Calu3 (cell line): ENCODE data around the gene RIMBP2. TPM values are rescaled to one million over a fixed set of nuclear protein-coding genes. Genes with fewer than 3 reads are reported as not detected.

ENCODE experiments used
- BruUV-seq: library from RNA; stranded (reverse); fragments of 400-500 nt; replicated peaks from 2 replicates; lab custom pipeline; 2021; lab: Mats Ljungman, UMichigan
- CTCF ChIA-PET: fragments of 300-600 bp; sonication (Branson Sonifier 250); formaldehyde crosslinking; loops from one replicate; lab custom pipeline; 2022; ENCODE audit warnings: antibody characterized with exemption; lab: Charles Lee
- DNase-seq: peaks from one replicate; pipeline ENCODE4 v3.0.0; 2022
- H3K27ac Mint-ChIP-seq: one replicate; pipeline ENCODE4 v1.8.0; 2022; ENCODE audit warnings: mixed read lengths; ENCODE audit not compliant: unreplicated experiment
- H3K27me3 Mint-ChIP-seq: one replicate; pipeline ENCODE4 v1.8.0; 2022; ENCODE audit warnings: mixed read lengths; ENCODE audit not compliant: unreplicated experiment
- H3K36me3 Mint-ChIP-seq: one replicate; pipeline ENCODE4 v1.8.0; 2022; ENCODE audit warnings: mild to moderate bottlenecking, moderate library complexity, mixed read lengths; ENCODE audit not compliant: insufficient read depth, unreplicated experiment
- H3K4me1 Mint-ChIP-seq: one replicate; pipeline ENCODE4 v1.8.0; 2022; ENCODE audit warnings: mild to moderate bottlenecking, low read depth, mixed read lengths; ENCODE audit not compliant: unreplicated experiment
- H3K4me3 Mint-ChIP-seq: one replicate; pipeline ENCODE4 v1.8.0; 2022; ENCODE audit warnings: mild to moderate bottlenecking, low read depth, moderate library complexity, mixed read lengths; ENCODE audit not compliant: unreplicated experiment
- H3K9me3 Mint-ChIP-seq: one replicate; pipeline ENCODE4 v1.8.0; 2022; ENCODE audit warnings: low read depth, mixed read lengths; ENCODE audit not compliant: unreplicated experiment
- intact Hi-C: fragments of 100-400 bp; cut with micrococcal nuclease; formaldehyde crosslinking; loops from one replicate; pipeline ENCODE4 v1.10.0; 2022; ENCODE audit not compliant: unreplicated experiment
- total RNA-seq: library from RNA; stranded (reverse); gene quantifications from 2 replicates; pipeline ENCODE4 v1.2.3, GENCODE V29; 2022
- TF ChIP-seq, protein P1 (sequence below): fragments of 200-600 bp; IDR thresholded peaks from one replicate; pipeline ENCODE4 v1.8.0; 2022; ENCODE audit warnings: antibody characterized with exemption; ENCODE audit not compliant: unreplicated experiment

The RIMBP2 gene
- total RNA-seq, 1 experiment from 2014 or later, result 6.1 TPM

- no peak overlapping the region for H3K4me3 Mint-ChIP-seq
- peaks cover 9% of the 10 kb centered on the region for H3K9me3 Mint-ChIP-seq
- no peaks in the 10 kb centered on the region for H3K4me1 Mint-ChIP-seq
- intact Hi-C loops, result no loop called here
- CTCF ChIA-PET, result no interaction called here
- no peak overlapping the region for H3K27ac Mint-ChIP-seq
- no TSS peak for BruUV-seq
- no peak for DNase-seq
- TF ChIP-seq, protein P1, sequence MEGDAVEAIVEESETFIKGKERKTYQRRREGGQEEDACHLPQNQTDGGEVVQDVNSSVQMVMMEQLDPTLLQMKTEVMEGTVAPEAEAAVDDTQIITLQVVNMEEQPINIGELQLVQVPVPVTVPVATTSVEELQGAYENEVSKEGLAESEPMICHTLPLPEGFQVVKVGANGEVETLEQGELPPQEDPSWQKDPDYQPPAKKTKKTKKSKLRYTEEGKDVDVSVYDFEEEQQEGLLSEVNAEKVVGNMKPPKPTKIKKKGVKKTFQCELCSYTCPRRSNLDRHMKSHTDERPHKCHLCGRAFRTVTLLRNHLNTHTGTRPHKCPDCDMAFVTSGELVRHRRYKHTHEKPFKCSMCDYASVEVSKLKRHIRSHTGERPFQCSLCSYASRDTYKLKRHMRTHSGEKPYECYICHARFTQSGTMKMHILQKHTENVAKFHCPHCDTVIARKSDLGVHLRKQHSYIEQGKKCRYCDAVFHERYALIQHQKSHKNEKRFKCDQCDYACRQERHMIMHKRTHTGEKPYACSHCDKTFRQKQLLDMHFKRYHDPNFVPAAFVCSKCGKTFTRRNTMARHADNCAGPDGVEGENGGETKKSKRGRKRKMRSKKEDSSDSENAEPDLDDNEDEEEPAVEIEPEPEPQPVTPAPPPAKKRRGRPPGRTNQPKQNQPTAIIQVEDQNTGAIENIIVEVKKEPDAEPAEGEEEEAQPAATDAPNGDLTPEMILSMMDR, result no peak
- no peaks in the 10 kb centered on the region for H3K36me3 Mint-ChIP-seq
- no peaks in the 10 kb centered on the region for H3K27me3 Mint-ChIP-seq
Measured at GRCh38 chr12:130614530-130614905, 101.6 kb downstream of the RIMBP2 start.

- no peak for DNase-seq
- H3K27ac Mint-ChIP-seq, result no peak overlapping the region
- CTCF ChIA-PET, result interaction anchor here (0.7 kb wide), 1 partner anchor 1452 kb away, joined by 4 read pairs; no protein-coding TSS in a partner anchor
- H3K4me1 Mint-ChIP-seq, result no peaks in the 10 kb centered on the region
- no peaks in the 10 kb centered on the region for H3K27me3 Mint-ChIP-seq
- no peaks in the 10 kb centered on the region for H3K36me3 Mint-ChIP-seq
- H3K9me3 Mint-ChIP-seq, result peaks cover 9% of the 10 kb centered on the region
- intact Hi-C loops, result no loop called here
- no TSS peak for BruUV-seq
- no peak overlapping the region for H3K4me3 Mint-ChIP-seq
- TF ChIP-seq, protein P1, result no peak
Measured at GRCh38 chr12:130613831-130614529, 102.1 kb downstream of the RIMBP2 start.

DNA sequence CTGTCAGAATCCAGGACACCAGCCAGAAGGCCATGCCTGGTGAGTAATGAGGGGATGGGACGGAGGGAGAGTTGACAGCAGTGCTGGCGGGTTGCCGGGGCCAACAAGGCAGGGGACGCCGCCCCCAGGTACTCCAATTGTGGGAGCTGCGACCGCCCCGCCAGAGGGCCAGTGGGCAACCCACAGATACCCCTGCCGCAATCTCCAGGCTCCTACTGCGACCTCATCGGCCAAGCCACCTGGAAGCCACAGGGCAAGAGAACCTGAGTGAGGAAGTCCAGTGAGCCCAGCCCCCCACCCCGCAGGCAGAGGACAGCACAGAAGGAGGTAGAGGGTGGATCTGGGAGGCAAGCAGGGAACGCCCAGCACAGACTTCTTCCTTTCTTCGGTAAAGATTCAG lies 103.0 kb downstream of the RIMBP2 start:
- no peak for DNase-seq
- CTCF ChIA-PET, result interaction anchor here (0.7 kb wide), 1 partner anchor 1451 kb away, joined by 4 read pairs; no protein-coding TSS in a partner anchor
- no peak overlapping the region for H3K27ac Mint-ChIP-seq
- H3K4me1 Mint-ChIP-seq, result no peaks in the 10 kb centered on the region
- TF ChIP-seq, protein P1, result no peak
- peaks cover 8% of the 10 kb centered on the region for H3K9me3 Mint-ChIP-seq
- BruUV-seq, result no TSS peak
- H3K36me3 Mint-ChIP-seq, result no peaks in the 10 kb centered on the region
- intact Hi-C loops, result no loop called here
- H3K4me3 Mint-ChIP-seq, result no peak overlapping the region
- H3K27me3 Mint-ChIP-seq, result no peaks in the 10 kb centered on the region

DNA sequence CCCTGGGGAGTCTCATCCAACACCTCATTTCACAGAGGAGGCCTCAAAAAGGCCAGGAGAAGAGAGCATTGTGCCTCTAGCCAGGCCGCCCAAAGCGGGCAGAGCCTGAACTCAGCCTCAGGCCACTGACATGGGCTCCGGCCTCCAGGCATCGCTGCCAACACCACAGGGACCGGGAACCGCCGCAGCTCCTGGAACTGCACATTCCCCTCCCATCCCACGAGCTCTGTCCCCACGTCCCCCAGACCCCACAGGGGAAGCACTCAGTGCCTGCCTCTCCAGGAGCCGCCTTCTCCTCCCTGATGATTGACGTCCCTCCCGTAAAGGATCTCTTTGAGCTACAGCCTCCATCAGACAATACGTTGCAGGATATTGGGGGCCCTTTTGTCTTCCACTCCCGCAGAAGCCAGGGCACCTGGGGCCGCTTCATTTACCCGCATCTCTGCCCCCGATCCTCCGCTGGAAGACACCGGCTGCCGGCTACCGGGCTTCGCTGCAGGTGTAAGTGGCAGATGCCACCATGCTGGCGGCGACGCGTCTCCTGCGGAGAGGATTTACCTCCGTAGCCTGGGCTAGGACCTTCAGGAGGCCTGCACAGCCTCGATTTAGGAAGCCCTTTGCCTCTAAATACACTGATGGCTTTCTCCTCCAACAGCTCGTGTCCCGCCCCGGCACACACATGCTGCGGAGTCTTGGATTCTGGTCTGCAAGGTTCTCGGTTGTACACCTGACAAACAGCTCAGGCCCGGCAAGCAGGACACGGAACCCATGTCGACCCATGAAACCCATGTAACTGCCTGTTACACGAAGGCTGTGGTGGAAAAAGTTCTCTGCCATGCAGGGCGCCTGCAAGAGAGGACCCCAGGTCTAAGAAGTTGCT lies 104.8 kb downstream of the RIMBP2 start:
- no peak overlapping the region for H3K27ac Mint-ChIP-seq
- DNase-seq, result no peak
- no peaks in the 10 kb centered on the region for H3K27me3 Mint-ChIP-seq
- CTCF ChIA-PET, result no interaction called here
- H3K4me3 Mint-ChIP-seq, result no peak overlapping the region
- intact Hi-C loops, result no loop called here
- H3K36me3 Mint-ChIP-seq, result no peaks in the 10 kb centered on the region
- no peaks in the 10 kb centered on the region for H3K4me1 Mint-ChIP-seq
- TF ChIP-seq, protein P1, result no peak
- BruUV-seq, result no TSS peak
- peaks cover 6% of the 10 kb centered on the region for H3K9me3 Mint-ChIP-seq
